ENCODE data around the gene XIST. TPM values are rescaled to one million over a fixed set of nuclear protein-coding genes. Genes with fewer than 3 reads are reported as not detected.

XIST gene
- total RNA-seq (2022; extraction: Qiagen RNA extraction), result 0.01 to 0.13 TPM (median 0.01 TPM) in 3 of 5 replicates, not detected in the others

GRCh38 chrX:73852467-73852866 is at the start of gene XIST:
Gene XIST (minus strand): TSS chrX:73852714.

